COR-L47 (cell line): Measurements from ENCODE around the gene TRIM14.
"Not testable (repeated sequence)": the region's sequence is repeated elsewhere in the genome, so short reads cannot be mapped to it uniquely, and the experiment has no call there.

ENCODE experiments used
- DNase-seq: peaks from one replicate; lab custom pipeline; 2025; lab: John Stamatoyannopoulos, UW

TRIM14 gene

GRCh38 chr9:98142182-98142907 is 23.3 kb upstream of the TRIM14 start:
- DNase-seq, result no peak

DNA sequence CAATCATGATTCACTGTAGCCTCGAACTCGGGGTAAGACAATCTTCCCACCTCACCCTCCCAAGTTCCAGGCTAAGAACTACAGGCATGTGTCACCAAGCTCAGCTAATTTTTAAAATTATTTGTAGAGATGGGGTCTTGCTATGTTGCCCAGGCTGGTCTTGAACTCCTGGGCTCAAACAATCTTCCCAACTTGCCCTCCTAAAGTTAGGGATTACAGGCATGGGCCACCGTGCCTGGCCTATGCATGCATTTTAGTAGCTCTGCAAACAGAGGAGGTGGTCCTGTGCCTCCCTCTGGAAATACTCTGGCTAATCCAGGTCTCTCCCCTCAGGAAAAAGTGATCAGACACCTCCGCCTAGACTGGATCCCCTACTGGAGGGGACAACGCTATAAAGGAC is 21.5 kb upstream of the TRIM14 start:
- DNase-seq, result no peak

- DNase-seq, result no peak
Measured at GRCh38 chr9:98136489-98136888, 17.5 kb upstream of the TRIM14 start.

- no peak for DNase-seq
Measured at GRCh38 chr9:98135938-98136337, 16.9 kb upstream of the TRIM14 start.

DNA sequence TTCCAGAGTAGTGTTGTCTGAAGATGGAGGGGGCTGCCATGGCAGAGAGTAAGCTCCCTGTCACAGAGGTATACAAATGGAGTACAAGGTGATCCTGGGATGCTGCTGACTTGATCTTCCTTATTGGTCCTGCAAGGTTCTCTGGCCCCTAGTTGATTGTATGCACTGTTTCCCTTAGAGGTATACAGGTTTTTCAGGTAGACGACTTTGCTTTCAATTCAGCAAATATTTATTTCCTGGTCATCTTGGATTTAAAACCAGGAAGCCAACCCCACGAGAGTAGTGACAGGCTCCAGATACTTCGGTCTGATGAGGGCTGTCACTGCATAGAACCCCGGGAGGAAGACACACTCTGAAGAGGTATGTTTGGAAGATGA is 16.5 kb upstream of the TRIM14 start:
- no peak for DNase-seq

DNA sequence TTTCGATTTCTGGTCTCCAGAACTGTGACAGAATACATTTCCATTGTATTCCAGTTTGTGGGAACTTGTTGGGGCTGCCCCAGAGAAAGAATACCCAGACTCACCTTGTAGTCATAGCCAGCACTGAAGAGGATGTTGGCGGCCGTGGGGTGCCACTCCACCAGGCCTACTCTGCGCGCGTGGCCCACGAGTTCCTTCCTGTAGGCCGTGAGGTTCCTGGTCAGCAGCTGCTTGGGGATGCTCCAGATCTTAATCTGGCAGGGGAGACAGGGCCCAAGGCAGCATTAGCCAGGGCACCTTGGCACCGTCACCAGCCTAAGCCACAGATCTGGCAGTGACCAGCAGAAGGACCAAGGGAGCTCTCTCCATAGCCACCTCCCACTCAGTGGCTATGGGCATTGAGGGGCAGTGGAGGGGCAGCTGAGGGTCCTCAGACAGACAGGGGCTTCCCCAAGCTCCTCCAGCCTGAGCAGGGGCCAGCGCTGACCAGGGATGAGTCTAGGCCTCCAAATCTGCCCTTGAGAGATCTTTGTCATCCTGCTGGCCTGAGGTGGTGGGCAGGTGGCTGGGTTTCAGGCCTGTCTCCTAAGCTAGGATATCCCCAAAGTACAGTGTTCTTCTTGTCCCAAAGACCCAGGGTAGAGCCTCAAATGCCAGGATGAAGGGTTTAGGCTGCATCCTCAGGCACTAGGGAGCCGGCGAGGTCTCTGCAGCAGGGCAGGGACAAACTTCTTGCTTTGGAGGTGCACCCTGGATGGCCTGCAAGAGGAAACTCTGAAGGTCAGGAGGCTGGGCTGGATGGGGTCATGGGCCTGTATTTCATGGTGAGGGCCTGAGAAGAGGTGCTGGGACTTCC is 15.9 kb upstream of the TRIM14 start:
- DNase-seq, result no peak

GRCh38 chr9:98132806-98133631 is 14.0 kb upstream of the TRIM14 start:
- peak; percentile 96 for DNase-seq

DNA sequence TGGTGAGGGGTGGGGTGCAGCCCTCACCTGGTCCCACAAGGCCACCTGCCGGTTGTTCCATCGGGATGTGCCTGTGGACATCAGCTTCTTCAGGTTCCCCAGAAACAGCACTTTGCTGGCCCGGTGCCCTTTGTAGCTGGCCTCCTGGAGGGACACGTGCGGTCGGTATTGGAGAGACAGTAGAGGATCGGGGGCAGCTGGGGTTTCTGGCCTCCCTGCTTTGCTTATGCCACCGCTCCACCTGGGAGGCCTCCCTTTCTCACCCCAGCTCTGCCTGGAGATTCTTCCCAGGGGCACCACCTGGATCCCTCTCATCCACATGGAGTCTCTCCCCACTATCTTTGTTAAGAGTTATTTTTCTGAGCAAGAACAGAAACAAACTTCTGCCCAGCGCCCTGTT is 13.1 kb upstream of the TRIM14 start:
- DNase-seq, result no peak

- no peak for DNase-seq
Measured at GRCh38 chr9:98130576-98131228, 11.7 kb upstream of the TRIM14 start.

DNA sequence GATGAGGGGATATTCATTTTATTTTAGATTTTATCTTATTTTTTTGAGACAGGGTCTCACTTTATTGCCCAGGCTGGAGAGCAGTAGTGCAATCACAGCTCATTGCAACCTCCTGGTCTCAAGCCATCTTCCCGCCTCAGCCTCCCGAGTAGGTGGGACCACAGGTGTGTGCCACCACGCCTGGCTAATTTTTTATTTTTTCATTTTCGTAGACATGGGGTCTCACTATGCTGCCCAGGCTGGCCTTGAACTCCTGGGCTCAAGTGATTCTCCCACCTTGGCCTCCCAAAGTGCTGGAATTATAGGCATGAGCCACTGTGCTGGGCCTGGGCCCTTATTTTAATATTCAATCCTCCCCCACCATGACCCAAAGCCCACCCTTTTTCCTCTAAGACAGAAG is 11.0 kb upstream of the TRIM14 start:
- not testable (repeated sequence) for DNase-seq

DNA sequence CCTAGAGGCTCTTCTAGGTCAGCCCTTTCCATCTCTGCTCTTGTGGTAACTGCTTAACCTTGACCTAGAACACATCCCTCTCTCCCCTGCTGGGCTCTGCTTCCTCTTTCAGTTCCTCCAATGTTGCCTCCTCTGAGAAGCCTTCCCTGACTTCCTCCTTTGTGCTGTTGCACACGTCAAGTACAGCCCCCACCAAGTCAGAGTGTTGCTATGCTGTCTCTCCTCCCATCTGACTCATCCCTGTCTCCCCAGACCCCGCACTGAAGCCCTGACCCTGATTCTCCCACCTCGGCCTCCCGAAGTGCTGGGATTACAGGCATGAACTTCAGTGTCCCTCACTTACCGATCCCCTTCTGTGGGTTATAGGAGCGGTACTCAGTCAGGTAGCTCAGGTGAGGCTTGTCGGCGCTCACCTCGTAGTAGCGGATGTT is 10.4 kb upstream of the TRIM14 start:
- no peak for DNase-seq

DNA sequence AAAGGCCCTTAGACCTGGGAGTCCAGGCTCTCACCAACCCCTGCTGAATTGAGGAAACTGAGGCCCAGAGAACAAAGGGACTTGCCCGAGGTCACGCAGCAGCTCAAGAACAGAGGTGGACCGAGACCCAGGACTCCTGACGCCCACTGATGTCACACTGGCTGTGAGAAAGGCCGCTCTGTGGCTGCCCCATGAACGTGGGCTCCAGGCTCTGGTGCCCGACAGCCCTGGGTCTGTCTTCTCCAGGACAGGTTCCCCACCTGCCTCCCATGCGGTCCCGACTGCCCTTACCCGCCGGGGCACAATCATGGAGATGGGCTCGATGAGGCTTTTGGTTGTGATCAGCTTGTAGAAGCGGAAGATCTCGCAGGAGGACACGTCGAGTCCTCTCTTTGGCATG is 9.3 kb upstream of the TRIM14 start:
- no peak for DNase-seq

GRCh38 chr9:98127226-98127625 is 8.2 kb upstream of the TRIM14 start:
- DNase-seq, result no peak

GRCh38 chr9:98124637-98125426 is 5.8 kb upstream of the TRIM14 start:
- DNase-seq, result no peak

DNA sequence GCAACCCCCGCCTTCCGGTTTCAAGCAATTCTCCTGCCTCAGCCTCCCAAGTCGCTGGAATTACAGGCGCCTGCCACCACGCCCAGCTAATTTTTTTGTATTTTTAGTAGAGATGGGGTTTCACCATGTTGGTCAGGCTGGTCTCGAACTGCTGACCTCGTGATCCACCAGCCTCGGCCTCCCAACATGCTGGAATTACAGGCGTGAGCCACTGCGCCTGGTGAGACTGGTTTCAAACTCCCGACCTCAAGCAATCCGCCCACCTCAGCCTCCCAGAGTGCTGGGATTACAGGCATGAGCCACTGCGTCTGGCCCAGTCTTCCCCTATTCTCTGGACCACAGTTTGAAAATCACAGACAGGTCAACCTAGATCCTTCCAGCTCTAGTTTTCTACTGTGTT is 5.1 kb upstream of the TRIM14 start:
- DNase-seq, result not testable (repeated sequence)

DNA sequence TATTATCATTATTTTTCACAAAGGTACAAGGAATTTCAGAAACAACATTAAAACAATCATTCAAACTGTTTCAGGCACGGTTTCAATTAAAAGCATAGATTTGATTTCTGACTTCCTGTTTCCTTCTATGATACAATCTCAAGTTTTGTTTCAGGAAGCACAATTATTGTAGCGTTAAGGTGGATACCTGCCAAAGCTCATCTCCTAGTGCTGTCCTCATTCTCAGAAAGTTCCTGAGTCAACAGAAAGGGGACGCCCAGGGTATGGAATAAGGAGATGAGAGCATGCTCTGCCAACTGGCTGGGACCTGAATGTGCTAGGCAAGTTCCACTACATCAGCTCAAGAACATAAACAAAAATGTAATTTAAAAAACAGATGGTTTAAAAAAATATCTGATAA is 2.0 kb upstream of the TRIM14 start:
- peak; percentile 55 for DNase-seq

- DNase-seq, result no peak
Measured at GRCh38 chr9:98120476-98120875, 1.5 kb upstream of the TRIM14 start.

DNA sequence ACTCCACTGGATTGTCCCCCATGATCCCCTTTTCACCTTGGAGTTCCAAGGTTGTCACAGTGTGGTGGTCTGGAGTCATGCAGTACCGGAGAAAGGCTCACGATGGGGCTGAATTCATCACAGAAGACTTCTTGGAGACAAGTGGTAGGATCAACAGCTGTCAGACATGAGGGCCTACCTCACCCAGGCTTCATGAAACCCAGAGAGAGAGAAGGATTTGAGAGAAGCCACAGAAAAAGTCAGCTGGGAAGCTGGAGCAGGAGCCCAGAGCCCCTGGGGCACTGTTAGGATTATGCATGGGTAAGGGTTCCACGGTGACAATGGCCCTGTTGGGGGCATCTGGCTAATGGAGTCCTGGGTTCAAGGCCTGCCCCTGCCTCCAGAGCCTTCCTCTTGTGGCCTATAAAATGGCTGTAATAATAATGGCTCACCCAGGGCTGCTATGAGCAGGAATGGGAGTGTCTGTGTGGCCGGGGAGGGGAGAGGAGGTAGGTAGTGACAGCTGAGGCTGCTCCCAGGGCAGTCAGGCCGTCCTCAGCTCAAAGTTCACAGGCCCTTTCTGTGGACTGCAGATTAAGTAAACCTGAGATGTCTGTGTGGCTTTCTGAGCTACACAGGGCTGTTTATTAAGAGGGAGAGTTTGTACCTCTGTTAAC is 910 bp downstream of the TRIM14 start:
- no peak for DNase-seq

DNA sequence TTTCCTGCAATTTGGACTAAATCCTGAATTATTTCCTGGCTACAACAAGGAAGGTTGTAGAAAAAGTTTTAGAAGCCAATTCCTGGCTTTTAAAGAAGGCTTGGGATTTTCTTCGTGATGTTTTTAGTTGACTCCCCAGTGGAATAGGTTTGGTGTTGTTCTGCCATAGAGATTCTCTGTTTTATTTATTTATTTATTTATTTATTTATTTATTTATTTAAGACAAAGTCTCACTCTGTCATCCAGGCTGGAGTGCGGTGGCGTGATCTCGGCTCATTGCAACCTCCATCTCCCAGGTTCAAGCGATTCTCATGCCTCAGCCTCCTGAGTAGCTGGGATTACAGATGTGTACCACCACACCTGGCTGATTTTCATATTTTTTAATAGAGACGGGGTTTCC is 1.9 kb downstream of the TRIM14 start:
- DNase-seq, result not testable (repeated sequence)

DNA sequence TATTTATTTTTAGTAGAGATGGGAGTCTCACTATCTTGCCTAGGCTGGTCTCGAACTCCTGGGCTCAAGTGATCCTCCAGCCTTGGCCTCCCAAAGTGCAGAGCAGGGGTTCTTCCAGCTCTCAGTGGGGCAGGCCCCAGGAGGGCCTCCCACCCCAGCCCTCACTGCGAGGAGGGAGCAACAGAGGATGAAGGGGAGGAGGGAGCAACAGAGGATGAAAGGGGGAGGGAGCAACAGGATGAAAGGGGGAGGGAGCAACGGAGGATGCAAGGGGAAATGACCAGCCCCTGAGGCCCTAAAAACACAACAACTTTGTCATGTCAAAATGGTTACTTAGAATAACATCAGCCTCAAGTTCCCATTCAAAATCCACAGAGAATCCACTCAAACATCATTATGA is 10.0 kb downstream of the TRIM14 start:
- DNase-seq, result no peak
